NCI-H2196 (cell line): ENCODE measurements around the gene OR7G1.

Experiments used
- DNase-seq: peaks from one replicate; lab custom pipeline; 2025; ENCODE audit not compliant: unreplicated experiment; lab: John Stamatoyannopoulos, UW

OR7G1 gene

GRCh38 chr19:9115307-9115813 is at the start of gene OR7G1:
Gene OR7G1, minus strand, starts transcription at chr19:9115763. Its CDS starts 0 bp downstream, at chr19:9115763.
- no peak for DNase-seq

- DNase-seq: no peak
Measured at GRCh38 chr19:9165261-9165660, 49.7 kb upstream of the OR7G1 start.

GRCh38 chr19:9161427-9161826 is 45.9 kb upstream of the OR7G1 start:
- no peak for DNase-seq

- DNase-seq: no peak
Measured at GRCh38 chr19:9159891-9160290, 44.3 kb upstream of the OR7G1 start.

GRCh38 chr19:9156304-9156703 is 40.7 kb upstream of the OR7G1 start:
- DNase-seq: no peak

- no peak for DNase-seq
Measured at GRCh38 chr19:9155591-9155990, 40.0 kb upstream of the OR7G1 start.

GRCh38 chr19:9151367-9151766 is 35.8 kb upstream of the OR7G1 start:
- DNase-seq: no peak

- DNase-seq: no peak
Measured at GRCh38 chr19:9150650-9151049, 35.1 kb upstream of the OR7G1 start.

- no peak for DNase-seq
Measured at GRCh38 chr19:9149997-9150396, 34.4 kb upstream of the OR7G1 start.

GRCh38 chr19:9148697-9149096 is 33.1 kb upstream of the OR7G1 start:
- DNase-seq: no peak

GRCh38 chr19:9146882-9147281 is 31.3 kb upstream of the OR7G1 start:
- DNase-seq: no peak

GRCh38 chr19:9144920-9145319 is 29.4 kb upstream of the OR7G1 start:
- no peak for DNase-seq

GRCh38 chr19:9140159-9140874 is 24.8 kb upstream of the OR7G1 start, which contains the start of gene ZNF317:
Gene ZNF317, plus strand, starts transcription at chr19:9140397. Its CDS starts 15,620 bp downstream, at chr19:9156017.
- peak; percentile 94 for DNase-seq

GRCh38 chr19:9139609-9140158 is 24.1 kb upstream of the OR7G1 start:
- DNase-seq: peak; percentile 32

GRCh38 chr19:9132422-9132821 is 16.9 kb upstream of the OR7G1 start:
- no peak for DNase-seq

GRCh38 chr19:9130965-9131364 is 15.4 kb upstream of the OR7G1 start:
- no peak for DNase-seq

GRCh38 chr19:9128171-9128570 is 12.6 kb upstream of the OR7G1 start:
- no peak for DNase-seq

GRCh38 chr19:9126900-9127405 is 11.4 kb upstream of the OR7G1 start, which contains the start of gene OR7G3:
Gene OR7G3, minus strand, starts transcription at chr19:9126950. Its CDS starts 0 bp downstream, at chr19:9126950.
- DNase-seq: no peak

- no peak for DNase-seq
Measured at GRCh38 chr19:9116547-9116946, 984 bp upstream of the OR7G1 start.

GRCh38 chr19:9109959-9110358 is 5.6 kb downstream of the OR7G1 start:
- DNase-seq: no peak

- DNase-seq: no peak
Measured at GRCh38 chr19:9107375-9107774, 8.2 kb downstream of the OR7G1 start, which contains the start of gene OR7G2. Gene OR7G2, minus strand, starts transcription at chr19:9107475. Its CDS starts 4,232 bp downstream, at chr19:9103243.

GRCh38 chr19:9086761-9087160 is 28.8 kb downstream of the OR7G1 start, which contains the start of gene OR1M1:
Gene OR1M1, plus strand, starts transcription at chr19:9087061. Its CDS starts 6,184 bp downstream, at chr19:9093245.
- DNase-seq: no peak
